ENCODE measurements around the gene HMGN5. TPM values are rescaled to one million over a fixed set of nuclear protein-coding genes. Genes with fewer than 3 reads are reported as not detected.

HMGN5 gene
- total RNA-seq, 1 donor from 2014 or later = 1.6 TPM

DNA sequence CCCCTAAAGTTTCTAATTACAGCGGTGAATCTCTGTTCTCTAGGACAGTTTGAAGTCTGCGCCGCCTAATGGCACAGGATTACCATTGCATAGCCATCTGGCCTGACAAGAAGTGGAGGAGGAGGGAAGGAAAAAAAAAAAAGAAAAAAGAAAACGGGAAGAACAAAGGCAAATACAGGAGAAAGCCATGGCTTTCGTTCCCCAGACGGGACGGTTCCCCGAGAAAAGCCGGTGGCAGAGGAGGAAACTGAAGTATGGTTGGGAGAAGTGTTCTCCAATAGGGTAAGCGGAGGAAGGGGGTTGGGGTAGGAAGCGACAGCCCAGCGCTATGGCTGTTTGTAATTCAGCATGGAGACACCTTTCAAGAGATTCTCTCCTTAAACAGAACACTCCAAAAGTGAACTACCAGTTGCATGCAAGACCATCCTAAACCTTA is 80.8 kb downstream of the HMGN5 start:
- intact Hi-C loops (cut with micrococcal nuclease) = loop anchor here (1.0 to 5.0 kb wide), 3 partner anchors 82 to 1754 kb away; partner anchors contain the start of genes BRWD3, ITM2A and SH3BGRL

GRCh38 chrX:81120258-81120935 is 81.3 kb downstream of the HMGN5 start:
- intact Hi-C loops (cut with micrococcal nuclease) = loop anchor here (2.0 to 5.0 kb wide), 2 partner anchors 82 to 1753 kb away; partner anchors contain the start of genes ITM2A and SH3BGRL

- intact Hi-C loops (cut with micrococcal nuclease) = no loop called here
Observed at GRCh38 chrX:81114757-81115156, 87.0 kb downstream of the HMGN5 start.

DNA sequence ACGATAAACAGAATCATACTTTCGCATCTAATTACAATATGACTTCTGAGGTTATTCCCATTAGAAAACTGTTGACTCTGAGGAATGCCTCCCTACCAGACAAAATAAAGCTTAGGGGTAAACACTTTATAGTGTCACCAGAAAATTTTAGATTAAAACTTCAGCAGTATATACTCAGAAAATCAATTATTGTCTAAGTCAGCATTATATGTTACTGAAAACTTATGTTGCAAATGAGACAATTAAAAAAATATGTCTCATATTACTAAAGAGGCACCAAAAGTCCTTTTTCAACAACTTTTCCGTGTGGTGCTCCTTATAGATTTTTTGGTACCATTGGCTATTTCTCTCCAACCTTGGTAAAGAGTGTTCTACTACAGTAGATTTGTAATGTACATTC is 91.4 kb downstream of the HMGN5 start:
- intact Hi-C loops (cut with micrococcal nuclease) = no loop called here

DNA sequence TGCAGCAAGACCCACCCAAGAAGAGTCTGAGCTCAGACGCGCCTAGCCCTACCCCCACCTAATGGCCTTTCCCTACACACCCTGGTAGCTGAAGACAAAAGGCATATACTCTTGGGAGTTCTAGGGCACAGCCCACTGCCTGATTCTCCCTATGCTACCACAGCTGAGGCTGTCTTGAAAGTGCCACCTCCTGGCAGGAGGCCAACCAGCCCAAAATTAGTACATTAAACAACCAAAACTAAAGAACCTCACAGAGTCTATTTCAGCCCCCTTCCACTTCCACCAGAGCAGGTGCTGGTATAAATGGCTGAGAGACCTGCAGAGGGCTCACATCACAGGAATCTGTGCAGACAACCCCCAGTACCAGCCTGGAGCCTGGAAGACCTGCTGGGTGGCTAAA is 119.1 kb downstream of the HMGN5 start:
- intact Hi-C loops (cut with micrococcal nuclease) = no loop called here

Other genes starting within 250 kb of the HMGN5 start
- gene SH3BGRL, start 189 bp upstream of the HMGN5 start, total RNA-seq = 72.3 and 76.2 TPM in 2 replicates